ENCODE measurements around the gene WDTC1. TPM values are rescaled to one million over a fixed set of nuclear protein-coding genes. Genes with fewer than 3 reads are reported as not detected.

Gene WDTC1
- total RNA-seq, 1 experiment from 2014 or later, result 19.0 TPM

GRCh38 chr1:27298632-27299384 is 64.4 kb downstream of the WDTC1 start:
- H2AFZ ChIP-seq (ENCODE audit: low read length), result no peak overlapping the region
- Mint-ChIP-seq H3K4me3 (no peak overlapping the region), H3K9me3 (no peaks in the 10 kb centered on the region), H3K27me3 (ENCODE audit: low read depth) (no peaks in the 10 kb centered on the region), H3K36me3 (ENCODE audit: insufficient read depth in 1 of 3, low read depth in 3 of 3) (peaks cover 4 to 9% (median 5%) of the 10 kb centered on the region in 3 experiments; a peak in 4 of 7 replicates), H3K4me1 (peaks cover 29 to 39% of the 10 kb centered on the region in 2 experiments), H3K27ac (peak overlapping the region; percentile 40 to 65 (median 60); a peak in 6 of 7 replicates)
- H3K56ac ChIP-seq (ENCODE audit: insufficient read length, low read depth, low read length), result no peak overlapping the region
- H3K79me1 ChIP-seq (ENCODE audit: insufficient read depth, low read depth, low read length, poor library complexity, severe bottlenecking), result no peaks in the 10 kb centered on the region
- no peak for TF ChIP-seq CTCF (conservative IDR thresholded peaks at IDR 0.05)
- H3K4me1 ChIP-seq (ENCODE audit: insufficient read depth, low read length), result peaks cover 9% of the 10 kb centered on the region; the same call in 1 of the 2 replicates
- no peak overlapping the region for H3K18ac ChIP-seq (ENCODE audit: insufficient read length, low read depth, low read length)
- no peak overlapping the region for H4K91ac ChIP-seq (ENCODE audit: insufficient read length, low read depth, low read length)
- H2BK12ac ChIP-seq (ENCODE audit: insufficient read length, low read depth, low read length), result no peak overlapping the region
- no peaks in the 10 kb centered on the region for H3K27me3 ChIP-seq (ENCODE audit: insufficient read depth, low read length)
- H3K23ac ChIP-seq (ENCODE audit: insufficient read length, low read depth, low read length), result no peak overlapping the region
- H3K9me3 ChIP-seq (ENCODE audit: control insufficient read depth, low read depth, low read length), result no peaks in the 10 kb centered on the region
- no peak overlapping the region for H3T11ph ChIP-seq (ENCODE audit: low read length)
- no peak for DNase-seq
- no peak overlapping the region for H3K14ac ChIP-seq (ENCODE audit: insufficient read depth, low read length)
- no peak overlapping the region for H2BK120ac ChIP-seq (ENCODE audit: low read depth, low read length, poor library complexity, severe bottlenecking)
- no peak overlapping the region for H4K5ac ChIP-seq (ENCODE audit: insufficient read length, low read depth, low read length)
- H3K79me2 ChIP-seq (ENCODE audit: insufficient read depth, low read length), result no peaks in the 10 kb centered on the region
- H3K27ac ChIP-seq (ENCODE audit: insufficient read length, low read depth, low read length), result no peak overlapping the region
- H2BK5ac ChIP-seq (ENCODE audit: insufficient read length, low read length), result no peak overlapping the region
- H2BK15ac ChIP-seq (ENCODE audit: low read depth, low read length), result no peak overlapping the region
- no peak overlapping the region for H3K4me2 ChIP-seq (ENCODE audit: insufficient read depth, insufficient read length, low read length)
- H2BK20ac ChIP-seq (ENCODE audit: low read depth, low read length, poor library complexity, severe bottlenecking), result no peak overlapping the region
- no CpG with 5 or more reads among the region's 8 CpGs for WGBS (ENCODE audit: extremely low coverage, insufficient read length, low lambda C conversion rate)
- H3K4ac ChIP-seq (ENCODE audit: low read depth, low read length), result no peak overlapping the region
- no peak overlapping the region for H4K8ac ChIP-seq (replicated peaks; ENCODE audit: insufficient read length, low read depth, low read length)
- H3K9ac ChIP-seq (ENCODE audit: extremely low read depth, insufficient read length, low read length), result no peak overlapping the region
- no peak overlapping the region for H2AK5ac ChIP-seq (ENCODE audit: insufficient read length, low read length)
- H4K20me1 ChIP-seq (ENCODE audit: control insufficient read depth, insufficient read depth, insufficient read length), result peaks cover 2% of the 10 kb centered on the region
- H3K23me2 ChIP-seq (ENCODE audit: insufficient read length, low read depth, low read length, poor library complexity, severe bottlenecking), result no peaks in the 10 kb centered on the region
